IMR-90 (cell line): ENCODE measurements around the gene FKBP11. TPM values are rescaled to one million over a fixed set of nuclear protein-coding genes. Genes with fewer than 3 reads are reported as not detected.

ENCODE experiments used
- ATAC-seq: fragments of 200-7000 bp; cut with Tn5 transposase; 2 replicates; pipeline ENCODE4 v1.9.1; 2020; ENCODE audit warnings: low read depth, mild to moderate bottlenecking, moderate library complexity
- BruUV-seq: library from RNA; stranded (reverse); fragments of 400-500 nt; replicated peaks from 2 replicates; lab custom pipeline; 2021; lab: Mats Ljungman, UMichigan
- CTCF ChIA-PET: fragments of 300-600 bp; formaldehyde crosslinking; extraction: SDS; loops from one replicate; lab custom pipeline; 2021; ENCODE audit warnings: antibody characterized with exemption; lab: Yijun Ruan, JAX
- POLR2A ChIA-PET: fragments of 300-600 bp; sonication (Branson Sonifier 250); formaldehyde crosslinking; loops from one replicate; lab custom pipeline; 2022; ENCODE audit warnings: antibody characterized with exemption; ENCODE audit not compliant: unreplicated experiment; lab: Charles Lee
- DNase-seq: peaks from one replicate; pipeline ENCODE4 v3.0.0; 2013
- H2AFZ ChIP-seq: replicated peaks from 2 replicates; pipeline ENCODE3; 2013; ENCODE audit warnings: low read length, mild to moderate bottlenecking; ENCODE audit not compliant: poor library complexity
- H2AK5ac ChIP-seq: 2 replicates; pipeline ENCODE4 v1.6.1; 2013; ENCODE audit warnings: low read depth, low read length, inconsistent platforms
- H2AK9ac ChIP-seq: replicated peaks from 2 replicates; pipeline ENCODE3; 2013; ENCODE audit warnings: mild to moderate bottlenecking, low read depth, low read length, moderate library complexity; ENCODE audit not compliant: poor library complexity
- H2BK120ac ChIP-seq: 2 replicates; pipeline ENCODE4 v1.6.1; 2013; ENCODE audit warnings: low read depth, low read length, inconsistent platforms
- H2BK15ac ChIP-seq: 3 replicates; pipeline ENCODE4 v1.6.1; 2013; ENCODE audit warnings: low read depth, low read length, inconsistent platforms
- H2BK20ac ChIP-seq: 2 replicates; pipeline ENCODE4 v1.6.1; 2013; ENCODE audit warnings: low read depth, mild to moderate bottlenecking, inconsistent platforms, low read length, moderate library complexity
- H2BK5ac ChIP-seq: 2 replicates; pipeline ENCODE4 v1.6.1; 2013; ENCODE audit warnings: mild to moderate bottlenecking, low read depth, low read length, inconsistent platforms; ENCODE audit not compliant: poor library complexity, severe bottlenecking
- H3K14ac ChIP-seq: replicated peaks from 2 replicates; pipeline ENCODE4 v1.6.1; 2013; ENCODE audit warnings: low read depth, low read length, inconsistent platforms
- H3K18ac ChIP-seq: 2 replicates; pipeline ENCODE4 v1.6.1; 2013; ENCODE audit warnings: low read depth, low read length, control low read depth
- H3K23ac ChIP-seq: 2 replicates; pipeline ENCODE4 v1.6.1; 2013; ENCODE audit warnings: low read depth, low read length, inconsistent platforms
- H3K27ac ChIP-seq: 2 replicates; pipeline ENCODE4 v1.5.1; 2013; ENCODE audit warnings: mild to moderate bottlenecking, control low read depth, low read length; ENCODE audit not compliant: insufficient read depth
- H3K27me3 ChIP-seq: 2 replicates; pipeline ENCODE4 v1.6.1; 2013; ENCODE audit warnings: low read length; ENCODE audit not compliant: control insufficient read depth, insufficient read depth
- H3K36me3 ChIP-seq: 2 replicates; pipeline ENCODE4 v1.6.1; 2013; ENCODE audit warnings: low read length, mixed read lengths; ENCODE audit not compliant: control insufficient read depth, insufficient read depth
- H3K4ac ChIP-seq: 2 replicates; pipeline ENCODE4 v1.6.1; 2013; ENCODE audit warnings: low read depth, low read length, inconsistent platforms
- H3K4me1 ChIP-seq: 2 replicates; pipeline ENCODE4 v1.6.1; 2013; ENCODE audit warnings: low read length, mixed read lengths; ENCODE audit not compliant: control insufficient read depth, insufficient read depth
- H3K4me2 ChIP-seq: 2 replicates; pipeline ENCODE4 v1.6.1; 2013; ENCODE audit warnings: low read depth, mild to moderate bottlenecking, control low read depth, low read length, moderate library complexity
- H3K4me3 ChIP-seq: 2 replicates; pipeline ENCODE4 v1.5.1; 2013; ENCODE audit warnings: low read depth, mild to moderate bottlenecking, control low read depth, low read length, moderate library complexity; ENCODE audit not compliant: insufficient read depth
- H3K56ac ChIP-seq: 2 replicates; pipeline ENCODE4 v1.6.1; 2013; ENCODE audit warnings: low read length, inconsistent platforms; ENCODE audit not compliant: insufficient read depth; ENCODE audit errors: extremely low read depth
- H3K79me1 ChIP-seq, 2 experiments: 2 replicates each; pipeline ENCODE4 v1.6.1; 2013; ENCODE audit warnings: low read length in 2 of 2, inconsistent platforms in 1 of 2, low read depth in 1 of 2
- H3K9ac ChIP-seq: 2 replicates; pipeline ENCODE4 v1.6.1; 2013; ENCODE audit warnings: low read depth, low read length, control low read depth
- H3K9me1 ChIP-seq: 2 replicates; pipeline ENCODE4 v1.6.1; 2013; ENCODE audit warnings: low read length, inconsistent platforms; ENCODE audit not compliant: insufficient read depth
- H3K9me3 ChIP-seq: 2 replicates; pipeline ENCODE4 v1.6.1; 2013; ENCODE audit warnings: low read length; ENCODE audit not compliant: control insufficient read depth, insufficient read depth
- H4K20me1 ChIP-seq: 2 replicates; pipeline ENCODE4 v1.6.1; 2013; ENCODE audit warnings: low read length, inconsistent platforms; ENCODE audit not compliant: insufficient read depth
- H4K5ac ChIP-seq: 2 replicates; pipeline ENCODE4 v1.6.1; 2013; ENCODE audit warnings: mild to moderate bottlenecking, low read depth, low read length, control low read depth
- H4K8ac ChIP-seq, 2 experiments: 2 replicates each; pipeline ENCODE4 v1.6.1; 2013; ENCODE audit warnings: low read depth in 2 of 2, low read length in 2 of 2, control low read depth in 1 of 2, inconsistent platforms in 1 of 2
- H4K91ac ChIP-seq: 2 replicates; pipeline ENCODE4 v1.6.1; 2013; ENCODE audit warnings: low read depth, low read length, inconsistent platforms; ENCODE audit not compliant: insufficient read depth
- BHLHE40 ChIP-seq: fragments of 150-350 bp; IDR thresholded peaks from 2 replicates; pipeline ENCODE4 v1.6.1; 2016; ENCODE audit warnings: mild to moderate bottlenecking, low read depth, low read length
- CEBPB ChIP-seq: IDR thresholded peaks from 2 replicates; pipeline ENCODE4 v1.6.1; 2012; ENCODE audit warnings: low read depth, low read length, improper control_type of control experiment
- CHD1 ChIP-seq: IDR thresholded peaks from 2 replicates; pipeline ENCODE4 v1.6.1; 2012; ENCODE audit warnings: low read depth, low read length, improper control_type of control experiment
- ELK1 ChIP-seq: fragments of 150-350 bp; IDR thresholded peaks from 2 replicates; pipeline ENCODE4 v1.6.1; 2016; ENCODE audit warnings: low read depth, mild to moderate bottlenecking, low read length, moderate library complexity, borderline replicate concordance
- FOS ChIP-seq: fragments of 150-350 bp; IDR thresholded peaks from 2 replicates; pipeline ENCODE4 v1.6.1; 2016; ENCODE audit warnings: low read depth, low read length
- MAFK ChIP-seq: IDR thresholded peaks from 2 replicates; pipeline ENCODE4 v1.6.1; 2012; ENCODE audit warnings: low read depth, low read length, improper control_type of control experiment
- MAZ ChIP-seq: IDR thresholded peaks from 2 replicates; pipeline ENCODE4 v1.6.1; 2012; ENCODE audit warnings: low read depth, mild to moderate bottlenecking, low read length, improper control_type of control experiment, moderate library complexity, borderline replicate concordance
- MXI1 ChIP-seq: IDR thresholded peaks from 2 replicates; pipeline ENCODE4 v1.6.1; 2012; ENCODE audit warnings: low read depth, mild to moderate bottlenecking, low read length, moderate library complexity, borderline replicate concordance
- NFE2L2 ChIP-seq: fragments of 150-350 bp; IDR thresholded peaks from 2 replicates; pipeline ENCODE4 v1.6.1; 2016; ENCODE audit warnings: low read depth, mild to moderate bottlenecking, low read length
- POLR2A ChIP-seq: IDR thresholded peaks from 2 replicates; pipeline ENCODE4 v1.6.1; 2012; ENCODE audit warnings: mild to moderate bottlenecking, low read depth, low read length
- RAD21 ChIP-seq: IDR thresholded peaks from 2 replicates; pipeline ENCODE4 v1.6.1; 2012; ENCODE audit warnings: low read length, improper control_type of control experiment
- RCOR1 ChIP-seq: IDR thresholded peaks from 2 replicates; pipeline ENCODE4 v1.6.1; 2012; ENCODE audit warnings: mild to moderate bottlenecking, low read length, improper control_type of control experiment; ENCODE audit not compliant: insufficient replicate concordance
- RFX5 ChIP-seq: IDR thresholded peaks from 2 replicates; pipeline ENCODE4 v1.8.0; 2012; ENCODE audit warnings: low read depth, mild to moderate bottlenecking, low read length, moderate library complexity
- SMC3 ChIP-seq: fragments of 150-350 bp; IDR thresholded peaks from 2 replicates; pipeline ENCODE4 v1.6.1; 2016; ENCODE audit warnings: low read depth, mild to moderate bottlenecking, antibody characterized with exemption, low read length, moderate library complexity
- USF2 ChIP-seq: fragments of 150-350 bp; IDR thresholded peaks from 2 replicates; pipeline ENCODE4 v1.6.1; 2017; ENCODE audit warnings: mild to moderate bottlenecking, antibody characterized with exemption, low read length, low read depth
- WGBS, 2 experiments: methylation state at CpG; one replicate each; pipeline versions ENCODE4 v1.1.5 to v1.1.7; 2013; ENCODE audit warnings: missing lambda C conversion rate in 2 of 2; ENCODE audit not compliant: insufficient read length in 1 of 2; ENCODE audit errors: extremely low coverage in 2 of 2; 5-methylcytosine and 5-hydroxymethylcytosine counted together
- dilution Hi-C: fragments of 300-500 bp; cut with HindIII; formaldehyde crosslinking; loops from one replicate; pipeline ENCODE4 v1.14.3; 2018; ENCODE audit warnings: low sequenced_read_pairs; ENCODE audit not compliant: unreplicated experiment
- in situ Hi-C: fragments of 300-500 bp; cut with MboI; formaldehyde crosslinking; loops from 3 replicates; pipeline ENCODE4 v1.14.3; 2019; ENCODE audit warnings: low sequenced_read_pairs, inconsistent platforms, mixed read lengths
- intact Hi-C: fragments of 100-400 bp; cut with micrococcal nuclease; formaldehyde crosslinking; loops from 2 replicates; pipeline ENCODE4 v1.10.0; 2022
- polyA plus RNA-seq, 3 experiments: library from polyadenylated mRNA; depleted of rRNA; stranded (reverse); fragments of >200 nt; gene quantifications; 2 replicates each; pipeline ENCODE4 v1.2.3, GENCODE V29; 2012; ENCODE audit warnings: low replicate concordance in 1 of 3
- total RNA-seq: library from RNA; depleted of rRNA; stranded (reverse); fragments of >200 nt; gene quantifications from 2 replicates; pipeline ENCODE4 v1.2.3, GENCODE V29; 2012
- TF ChIP-seq, protein P1 (sequence below): conservative IDR thresholded peaks from 2 replicates; pipeline ENCODE4 v1.5.1; 2012; ENCODE audit warnings: mild to moderate bottlenecking, low read depth, low read length, improper control_type of control experiment

Gene FKBP11
- total and polyA plus RNA-seq, 2 of the 4 experiments (the other 2 are of a cell fraction) = 5.0 to 40.0 TPM

GRCh38 chr12:48880647-48881046 is 44.6 kb downstream of the FKBP11 start:
- Histone ChIP-seq H3K36me3 (no peaks in the 10 kb centered on the region), H3K79me1 (no peaks in the 10 kb centered on the region), H2AFZ (no peak overlapping the region), H2BK5ac (no peak overlapping the region), H3K27me3 (peaks cover 10% of the 10 kb centered on the region), H2AK9ac (no peak overlapping the region), H4K91ac (no peak overlapping the region), H3K56ac (no peak overlapping the region), H4K20me1 (no peaks in the 10 kb centered on the region), H4K5ac (no peak overlapping the region), H3K9ac (no peak overlapping the region), H2BK20ac (no peak overlapping the region), H2BK120ac (no peak overlapping the region), H3K14ac (no peak overlapping the region), H4K8ac (no peak overlapping the region), H2AK5ac (no peak overlapping the region), H3K18ac (no peak overlapping the region), H3K9me3 (no peaks in the 10 kb centered on the region), H3K27ac (no peak overlapping the region), H3K4ac (no peak overlapping the region), H3K23ac (no peak overlapping the region), H3K4me3 (no peak overlapping the region), H3K4me1 (peaks cover 15% of the 10 kb centered on the region), H3K4me2 (no peak overlapping the region), H2BK15ac (no peak overlapping the region), H3K9me1 (no peaks in the 10 kb centered on the region; the same call in 1 of the 2 replicates)
- in situ Hi-C loops = no loop called here
- DNase-seq (no peak), ATAC-seq (no peak)
- 100% methylated on average over 4 of the region's 9 CpGs; no CpG with 5 or more reads in 1 of the 2 experiments for WGBS, 2 experiments
- no TSS peak for BruUV-seq
- intact Hi-C loops = no loop called here
- no peak for TF ChIP-seq MXI1
- no peak for TF ChIP-seq RAD21
- TF ChIP-seq POLR2A = no peak
- TF ChIP-seq SMC3 = no peak
- TF ChIP-seq, protein P1, sequence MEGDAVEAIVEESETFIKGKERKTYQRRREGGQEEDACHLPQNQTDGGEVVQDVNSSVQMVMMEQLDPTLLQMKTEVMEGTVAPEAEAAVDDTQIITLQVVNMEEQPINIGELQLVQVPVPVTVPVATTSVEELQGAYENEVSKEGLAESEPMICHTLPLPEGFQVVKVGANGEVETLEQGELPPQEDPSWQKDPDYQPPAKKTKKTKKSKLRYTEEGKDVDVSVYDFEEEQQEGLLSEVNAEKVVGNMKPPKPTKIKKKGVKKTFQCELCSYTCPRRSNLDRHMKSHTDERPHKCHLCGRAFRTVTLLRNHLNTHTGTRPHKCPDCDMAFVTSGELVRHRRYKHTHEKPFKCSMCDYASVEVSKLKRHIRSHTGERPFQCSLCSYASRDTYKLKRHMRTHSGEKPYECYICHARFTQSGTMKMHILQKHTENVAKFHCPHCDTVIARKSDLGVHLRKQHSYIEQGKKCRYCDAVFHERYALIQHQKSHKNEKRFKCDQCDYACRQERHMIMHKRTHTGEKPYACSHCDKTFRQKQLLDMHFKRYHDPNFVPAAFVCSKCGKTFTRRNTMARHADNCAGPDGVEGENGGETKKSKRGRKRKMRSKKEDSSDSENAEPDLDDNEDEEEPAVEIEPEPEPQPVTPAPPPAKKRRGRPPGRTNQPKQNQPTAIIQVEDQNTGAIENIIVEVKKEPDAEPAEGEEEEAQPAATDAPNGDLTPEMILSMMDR = no peak
- no peak for TF ChIP-seq BHLHE40
- TF ChIP-seq MAZ = no peak
- no peak for TF ChIP-seq ELK1
- no peak for TF ChIP-seq RFX5
- TF ChIP-seq NFE2L2 = no peak
- TF ChIP-seq RCOR1 = no peak
- no peak for TF ChIP-seq USF2
- TF ChIP-seq CHD1 = no peak
- TF ChIP-seq MAFK = no peak
- no peak for TF ChIP-seq FOS
- TF ChIP-seq CEBPB = no peak
- dilution Hi-C loops = no loop called here
- ChIA-PET CTCF (interaction anchor here (1.2 kb wide), 1 partner anchor 27 kb away, joined by 4 read pairs; no protein-coding TSS in a partner anchor), POLR2A (no interaction called here)
